Uterus (tissue), 2 donors: ENCODE results near the gene ZFAND3.

Source experiments
- CTCF ChIP-seq, 4 experiments: fragments of 200-600 bp in 2 of 4; fragments of 450-650 bp in 2 of 4; sonication (generic) in 2 of 4; IDR thresholded peaks; one replicate each; pipeline ENCODE4 v1.5.1; 2016 to 2019; ENCODE audit warnings: antibody characterized with exemption in 4 of 4, mild to moderate bottlenecking in 2 of 4, moderate library complexity in 1 of 4
- POLR2A ChIP-seq, 2 donors: fragments of 450-650 bp; IDR thresholded peaks; one replicate each; pipeline ENCODE4 v1.6.1; 2016; ENCODE audit warnings: antibody characterized with exemption in 2 of 2, mild to moderate bottlenecking in 1 of 2, moderate library complexity in 1 of 2

GRCh38 chr6:38155144-38155543 is 335.6 kb downstream of the ZFAND3 start:
- TF ChIP-seq CTCF (IDR thresholded peaks at IDR 0.05) (no peak), POLR2A (IDR thresholded peaks at IDR 0.05) (no peak)
